ENCODE data around the gene PICK1. TPM values are rescaled to one million over a fixed set of nuclear protein-coding genes. Genes with fewer than 3 reads are reported as not detected.
"Not testable (repeated sequence)": the region's sequence is repeated elsewhere in the genome, so short reads cannot be mapped to it uniquely, and the experiment has no call there.

The PICK1 gene
- polyA plus RNA-seq, 12 donors, result 6.1 to 21.5 (median 9.2) TPM; not detected in 1

- DNase-seq, result no peak
Observed at GRCh38 chr22:38029901-38030300, 27.3 kb upstream of the PICK1 start.

- DNase-seq, result no peak
Observed at GRCh38 chr22:38030311-38031133, 26.7 kb upstream of the PICK1 start.

DNA sequence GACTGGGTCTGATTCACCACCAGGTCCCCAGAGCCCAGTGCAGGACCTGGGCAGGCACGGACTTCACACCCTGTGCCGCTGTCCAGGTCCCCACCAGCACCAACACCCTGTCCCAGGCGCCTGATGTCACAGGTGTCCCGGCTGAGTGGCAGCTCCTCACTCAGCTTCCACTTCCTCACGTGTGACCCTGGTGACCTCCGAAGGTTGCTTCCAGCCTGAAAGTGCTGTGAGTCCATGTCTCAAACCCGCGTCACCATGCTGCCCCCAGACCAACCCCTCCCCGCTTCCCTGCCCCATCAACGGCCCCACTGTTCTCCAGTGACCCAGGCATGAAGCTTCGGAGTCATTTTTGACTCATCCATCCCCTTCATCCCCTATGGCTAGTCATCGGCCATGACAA lies 25.7 kb upstream of the PICK1 start:
- no peak for DNase-seq

GRCh38 chr22:38032681-38033521 lies 24.3 kb upstream of the PICK1 start:
- no peak for DNase-seq

GRCh38 chr22:38033522-38034277 lies 23.5 kb upstream of the PICK1 start:
- no peak for DNase-seq

DNA sequence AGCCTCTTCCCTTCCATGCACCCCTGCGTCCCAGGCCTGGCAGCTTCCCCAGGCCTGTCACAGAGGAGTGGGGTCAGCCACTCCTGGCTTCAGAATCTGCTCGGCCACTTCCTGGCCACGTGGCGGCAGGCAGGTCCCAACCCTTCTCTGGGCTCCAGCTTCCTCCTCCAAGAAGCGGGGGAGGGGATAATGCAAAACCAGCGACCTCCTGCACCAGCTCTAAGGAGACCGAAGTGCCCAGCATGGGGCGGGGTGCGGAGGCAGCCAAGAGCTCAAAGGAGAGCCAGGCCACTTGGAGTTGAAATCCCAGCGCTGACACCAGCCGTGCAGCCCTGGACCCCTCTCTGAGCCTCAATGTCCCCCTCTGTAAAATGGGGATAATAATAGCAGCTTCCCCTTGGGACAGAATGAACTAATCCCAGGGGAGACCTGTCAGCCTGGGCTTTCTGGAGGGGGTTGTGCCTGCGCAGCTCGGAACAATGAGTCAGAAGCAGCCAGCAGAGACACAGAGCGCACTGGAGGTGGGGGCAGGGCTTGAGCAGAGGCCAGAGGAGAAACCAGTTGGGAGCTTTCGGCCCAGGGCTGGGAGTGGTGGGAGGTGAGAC lies 22.8 kb upstream of the PICK1 start:
- peak; percentile 76 for DNase-seq

- no peak for DNase-seq
Observed at GRCh38 chr22:38034884-38035529, 22.2 kb upstream of the PICK1 start.

GRCh38 chr22:38035530-38035885 lies 21.7 kb upstream of the PICK1 start:
- no peak for DNase-seq

DNA sequence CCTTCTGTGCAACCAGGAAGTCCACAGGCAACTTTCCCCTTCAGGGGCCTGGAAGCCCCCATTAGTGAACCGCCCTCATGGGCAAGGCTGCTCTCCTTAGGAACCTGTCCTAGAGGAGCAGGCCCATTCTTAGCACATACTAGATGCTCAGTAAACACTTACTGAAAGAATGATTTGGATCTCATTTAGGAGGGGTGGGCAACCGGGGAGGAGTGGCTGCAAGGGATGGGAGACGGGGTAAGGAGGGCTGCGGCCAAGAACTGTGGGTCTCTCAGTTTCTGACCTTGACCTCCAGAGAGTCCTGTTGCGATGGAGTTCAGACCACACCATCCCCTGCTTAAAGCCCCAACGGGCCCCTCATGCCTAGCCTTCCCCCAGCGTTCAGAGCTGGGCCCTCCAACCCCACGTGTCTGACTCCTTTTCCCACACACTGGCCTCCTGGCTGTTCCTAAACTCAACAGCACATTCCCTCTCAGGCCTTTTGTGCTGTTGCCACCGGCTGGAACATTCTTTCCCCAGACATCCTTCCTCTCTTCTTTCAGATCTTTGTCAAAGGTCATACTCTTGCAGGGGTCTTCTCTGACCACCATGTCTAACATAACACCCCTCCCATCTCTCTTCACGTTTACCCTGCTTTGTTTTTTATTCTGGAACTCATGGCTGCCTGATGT lies 20.7 kb upstream of the PICK1 start:
- no peak for DNase-seq

DNA sequence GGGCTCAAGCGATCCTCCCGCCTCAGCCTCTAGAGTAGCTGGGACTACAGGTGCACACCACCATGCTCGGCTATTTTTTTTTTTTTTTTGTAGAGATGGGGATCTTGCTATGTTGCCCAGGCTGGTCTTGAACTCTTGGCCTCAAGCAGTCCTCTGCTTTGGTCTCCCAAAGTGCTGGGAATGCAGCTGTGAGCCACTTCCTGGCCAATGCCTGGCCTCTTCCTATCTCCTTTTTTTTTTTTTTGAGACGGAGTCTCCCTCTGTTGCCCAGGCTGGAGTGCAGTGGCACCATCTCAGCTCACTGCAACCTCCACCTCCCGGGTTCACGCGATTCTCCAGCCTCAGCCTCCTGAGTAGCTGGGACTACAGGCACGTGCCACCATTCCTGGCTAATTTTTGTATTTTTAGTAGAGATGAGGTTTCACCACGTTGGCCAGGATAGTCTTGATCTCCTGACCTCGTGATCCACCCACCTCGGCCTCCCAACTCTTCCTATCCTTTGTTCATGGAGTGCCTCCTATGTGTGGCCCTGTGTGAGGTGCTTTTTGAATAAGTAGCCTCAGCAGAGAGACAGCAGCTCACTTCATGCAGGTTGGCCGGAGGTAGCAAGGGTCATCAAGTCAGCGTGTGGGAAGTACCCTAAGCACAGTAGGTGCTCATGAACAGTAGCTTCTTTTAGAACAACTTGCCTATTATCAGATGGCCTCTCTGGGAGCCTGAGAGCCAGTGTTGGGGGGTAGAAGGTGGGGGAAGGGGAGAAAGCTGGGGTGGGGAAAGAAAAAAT lies 19.6 kb upstream of the PICK1 start:
- not testable (repeated sequence) for DNase-seq

DNA sequence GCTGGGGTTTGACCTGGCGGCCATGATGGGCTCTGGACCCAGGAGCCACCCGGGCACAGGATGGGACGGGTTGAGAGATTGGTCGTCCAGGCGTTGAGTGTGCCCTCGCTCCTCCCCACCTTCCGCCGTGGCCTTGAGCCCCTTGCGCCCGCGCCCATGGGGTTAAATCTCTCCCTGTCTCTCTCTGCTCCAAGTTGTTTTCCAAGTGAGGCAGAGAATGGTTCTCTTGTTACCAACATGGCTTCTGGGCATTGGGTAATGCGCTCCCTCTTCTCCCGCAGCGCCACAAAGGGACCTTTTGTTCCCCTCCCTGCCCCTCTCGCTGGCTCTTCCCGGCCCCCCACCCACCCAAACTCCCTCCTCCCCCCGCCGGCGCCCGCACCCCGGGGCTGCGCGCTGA lies 18.8 kb upstream of the PICK1 start:
- DNase-seq, result no peak

- DNase-seq, result no peak
Observed at GRCh38 chr22:38038890-38039812, 18.1 kb upstream of the PICK1 start.

- DNase-seq, result no peak
Observed at GRCh38 chr22:38040953-38041759, 16.0 kb upstream of the PICK1 start.

DNA sequence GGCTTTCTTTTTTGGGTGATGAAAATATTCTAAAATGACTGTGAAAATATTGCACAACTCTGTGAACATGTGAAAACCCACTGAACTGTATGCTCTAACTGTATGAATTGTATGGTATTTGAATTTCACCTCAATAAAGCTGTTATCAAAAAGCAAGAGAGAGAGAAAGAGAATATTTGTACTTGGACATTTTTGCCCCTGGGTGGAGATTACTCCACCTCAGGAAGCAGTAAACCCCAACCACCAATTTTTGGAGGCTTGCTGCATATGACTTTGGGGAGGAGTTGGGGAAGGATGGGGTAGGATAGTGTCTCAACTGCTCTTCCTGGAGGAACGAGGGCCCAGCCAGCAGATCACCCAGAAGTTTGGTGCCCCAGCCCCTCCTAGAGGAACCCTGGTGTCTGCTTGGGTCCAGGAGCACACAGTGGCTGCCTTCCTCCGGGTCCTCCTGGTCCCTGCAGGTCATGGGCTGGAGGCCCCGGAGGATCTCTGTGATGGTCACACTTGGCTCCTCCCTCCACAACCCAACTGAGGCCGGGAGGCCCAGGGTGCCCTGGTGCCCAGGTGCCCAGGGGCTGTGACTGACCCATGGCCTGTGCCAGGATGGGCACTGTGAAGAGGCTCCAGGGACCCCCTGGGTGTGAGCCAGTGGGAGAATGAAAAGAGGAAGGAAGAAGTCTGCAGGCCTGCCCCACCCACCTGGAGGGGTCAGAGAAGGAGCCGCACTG lies 15.3 kb upstream of the PICK1 start:
- DNase-seq, result no peak

- DNase-seq, result no peak
Observed at GRCh38 chr22:38042488-38042790, 14.8 kb upstream of the PICK1 start.

DNA sequence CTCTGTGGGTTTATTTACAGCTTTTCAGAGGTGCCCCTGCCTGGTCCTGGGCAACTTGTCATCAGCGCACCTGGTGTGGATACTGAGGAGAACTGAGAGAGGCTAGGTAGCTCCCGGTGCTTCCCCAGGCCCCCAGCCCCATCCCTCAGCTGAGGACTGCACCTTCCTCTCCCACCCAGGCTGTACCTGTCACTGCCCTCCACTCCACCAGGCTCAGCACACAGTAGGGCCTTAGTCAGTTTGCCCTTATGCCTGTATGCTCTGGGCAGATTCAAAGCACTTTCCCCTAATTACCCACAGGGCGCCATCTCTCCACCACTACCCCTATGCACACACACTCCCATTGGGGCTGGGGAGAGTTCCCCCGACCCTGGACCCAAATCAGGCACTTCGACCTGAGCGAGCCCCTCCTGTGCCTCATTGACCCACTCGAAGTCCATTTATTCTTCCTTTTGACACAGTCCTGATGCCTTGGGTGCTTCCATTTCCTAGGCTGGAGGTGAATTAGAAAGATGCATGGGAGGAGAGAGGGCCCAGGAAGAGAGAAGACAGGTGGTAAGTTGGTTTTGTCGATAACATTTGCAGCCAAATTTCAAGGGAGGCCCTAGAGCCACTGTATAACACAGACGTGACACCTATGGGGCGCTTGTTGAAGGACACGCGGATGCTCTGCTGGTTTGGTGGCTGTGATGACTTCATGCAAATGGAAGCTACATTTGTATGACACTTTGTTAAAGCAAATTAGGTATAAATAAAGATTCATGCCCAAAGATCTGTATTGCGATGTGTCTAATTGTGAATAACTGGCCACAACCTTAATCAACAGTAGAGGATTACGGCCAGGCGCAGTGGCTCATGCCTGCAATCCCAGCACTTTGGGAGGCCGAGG lies 13.8 kb upstream of the PICK1 start:
- no peak for DNase-seq
